Liver (tissue), 3 donors: ENCODE results near the gene DDR2.

Experiments
- ATF3 ChIP-seq: IDR thresholded peaks from 2 replicates; pipeline ENCODE4 v1.6.1; 2016; ENCODE audit warnings: antibody characterized with exemption
- CTCF ChIP-seq: fragments of 150-350 bp; IDR thresholded peaks from 2 replicates; pipeline ENCODE4 v1.5.1; 2017; ENCODE audit warnings: improper control_type of control experiment, low read depth, low read length; ENCODE audit not compliant: missing input control
- EGR1 ChIP-seq, 2 donors: IDR thresholded peaks; 2 replicates each; pipeline ENCODE4 v1.6.1; 2016 to 2018; ENCODE audit warnings: antibody characterized with exemption in 2 of 2, low read depth in 2 of 2
- JUND ChIP-seq, 2 donors: IDR thresholded peaks; 2 replicates each; pipeline ENCODE4 v1.6.1; 2016; ENCODE audit warnings: antibody characterized with exemption in 2 of 2
- MAX ChIP-seq: IDR thresholded peaks from 2 replicates; pipeline ENCODE4 v1.6.1; 2016; ENCODE audit warnings: antibody characterized with exemption
- RAD21 ChIP-seq, 2 donors: IDR thresholded peaks; 2 replicates each; pipeline ENCODE4 v1.6.1; 2016; ENCODE audit warnings: antibody characterized with exemption in 2 of 2, mild to moderate bottlenecking in 2 of 2
- REST ChIP-seq: IDR thresholded peaks from 2 replicates; pipeline ENCODE4 v1.6.1; 2016; ENCODE audit warnings: antibody characterized with exemption, mild to moderate bottlenecking
- TAF1 ChIP-seq: conservative IDR thresholded peaks from 2 replicates; pipeline ENCODE4 v1.6.1; 2016; ENCODE audit warnings: antibody characterized with exemption, mild to moderate bottlenecking
- YY1 ChIP-seq: IDR thresholded peaks from 2 replicates; pipeline ENCODE4 v1.6.1; 2016; ENCODE audit warnings: antibody characterized with exemption, mild to moderate bottlenecking
- ZBTB33 ChIP-seq: IDR thresholded peaks from 2 replicates; pipeline ENCODE4 v1.6.1; 2016; ENCODE audit warnings: antibody characterized with exemption
- donor health status: healthy.
- donor health status: healthy.

- TF ChIP-seq REST, result no peak
- no peak for TF ChIP-seq MAX
- TF ChIP-seq CTCF, result no peak
- no peak for TF ChIP-seq ATF3
- no peak for TF ChIP-seq TAF1
- TF ChIP-seq EGR1 (IDR thresholded peaks at IDR 0.05; ENCODE audit: low read depth in 2 of 2), result no peak
- no peak for TF ChIP-seq RAD21 (IDR thresholded peaks at IDR 0.05)
- no peak for TF ChIP-seq JUND (IDR thresholded peaks at IDR 0.05)
- no peak for TF ChIP-seq YY1
- no peak for TF ChIP-seq ZBTB33
Observed at GRCh38 chr1:162695687-162696086, 63.4 kb downstream of the DDR2 start.
